Measurements from ENCODE around the gene DDX20.

Gene DDX20

GRCh38 chr1:111719135-111719534 is 36.6 kb upstream of the DDX20 start:
- no peak for TF ChIP-seq CTCF (IDR thresholded peaks at IDR 0.05; ENCODE audit: extremely low read depth, insufficient read depth, missing control alignments)
- in situ Hi-C loops (cut with MboI; ENCODE audit: low pct_unique_long_range_greater_than_20kb, low sequenced_read_pairs, unreplicated experiment), result loop anchor here (5.0 kb wide), 1 partner anchor 33 kb away; no protein-coding TSS in a partner anchor
- no peak for DNase-seq (ENCODE audit: low spot score)

GRCh38 chr1:111719674-111720132 is 36.0 kb upstream of the DDX20 start:
- in situ Hi-C loops (cut with MboI; ENCODE audit: low pct_unique_long_range_greater_than_20kb, low sequenced_read_pairs, unreplicated experiment), result loop anchor here (5.0 kb wide), 1 partner anchor 33 kb away; no protein-coding TSS in a partner anchor
- TF ChIP-seq CTCF (IDR thresholded peaks at IDR 0.05; ENCODE audit: extremely low read depth, insufficient read depth, missing control alignments), result no peak
- DNase-seq (ENCODE audit: low spot score), result no peak

GRCh38 chr1:111720274-111720976 is 35.3 kb upstream of the DDX20 start:
- in situ Hi-C loops (cut with MboI; ENCODE audit: low pct_unique_long_range_greater_than_20kb, low sequenced_read_pairs, unreplicated experiment), result no loop called here
- no peak for DNase-seq (ENCODE audit: low spot score)
- no peak for TF ChIP-seq CTCF (IDR thresholded peaks at IDR 0.05; ENCODE audit: extremely low read depth, insufficient read depth, missing control alignments)

GRCh38 chr1:111720977-111721786 is 34.5 kb upstream of the DDX20 start:
- in situ Hi-C loops (cut with MboI; ENCODE audit: low pct_unique_long_range_greater_than_20kb, low sequenced_read_pairs, unreplicated experiment), result no loop called here
- no peak for DNase-seq (ENCODE audit: low spot score)
- TF ChIP-seq CTCF (IDR thresholded peaks at IDR 0.05; ENCODE audit: extremely low read depth, insufficient read depth, missing control alignments), result no peak

GRCh38 chr1:111723091-111723806 is 32.5 kb upstream of the DDX20 start:
- no peak for DNase-seq (ENCODE audit: low spot score)
- in situ Hi-C loops (cut with MboI; ENCODE audit: low pct_unique_long_range_greater_than_20kb, low sequenced_read_pairs, unreplicated experiment), result no loop called here

More at GRCh38 chr1:111723091-111723806, 32.5 kb upstream of the DDX20 start:
- no peak for TF ChIP-seq CTCF (IDR thresholded peaks at IDR 0.05; ENCODE audit: extremely low read depth, insufficient read depth, missing control alignments)

All from GM13977 (cell line).